ENCODE measurements around the gene SLC16A10.

SLC16A10 gene

DNA sequence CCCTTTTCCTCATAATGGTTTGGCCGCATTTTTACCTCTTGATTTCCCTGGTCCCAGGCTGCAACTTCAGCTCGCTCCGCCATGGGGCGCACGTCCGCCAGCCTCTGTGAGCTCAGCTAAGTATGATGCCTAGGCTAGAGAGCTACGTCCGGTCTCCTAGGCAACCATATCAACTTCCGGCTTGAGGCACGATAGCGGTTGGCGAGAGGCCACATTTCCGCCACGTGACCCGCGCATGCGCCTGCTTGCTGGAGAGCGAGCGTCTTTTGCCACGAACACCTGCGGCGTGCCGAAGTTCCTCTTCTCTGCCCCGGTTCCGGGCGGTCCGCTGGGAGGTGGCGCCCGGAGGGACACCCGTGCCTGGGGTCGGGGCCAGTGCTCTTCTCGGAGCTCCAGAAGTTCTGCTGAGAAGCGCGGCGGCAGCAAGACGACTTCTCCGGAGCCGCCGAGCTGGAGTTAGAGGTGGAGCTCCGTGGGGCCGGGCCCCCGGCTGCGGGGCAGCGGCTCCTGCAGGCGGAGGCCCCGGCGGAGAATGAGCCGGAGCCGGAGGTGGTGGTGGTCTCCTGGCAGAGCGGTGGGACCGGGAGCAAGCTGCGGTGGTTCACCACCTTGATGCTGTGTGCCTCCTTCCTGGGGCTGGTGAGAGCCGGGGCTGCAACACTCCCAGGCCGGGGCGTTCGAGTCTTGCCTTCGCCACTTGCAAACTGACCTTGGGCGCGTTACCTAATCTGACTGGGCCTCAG, 172.0 kb downstream of the SLC16A10 start:
- peak; percentile 98 for DNase-seq (ENCODE audit: low read depth in 2 of 2)

- DNase-seq (ENCODE audit: low read depth in 2 of 2): no peak
Observed at GRCh38 chr6:111260570-111261298, 173.4 kb downstream of the SLC16A10 start.

DNA sequence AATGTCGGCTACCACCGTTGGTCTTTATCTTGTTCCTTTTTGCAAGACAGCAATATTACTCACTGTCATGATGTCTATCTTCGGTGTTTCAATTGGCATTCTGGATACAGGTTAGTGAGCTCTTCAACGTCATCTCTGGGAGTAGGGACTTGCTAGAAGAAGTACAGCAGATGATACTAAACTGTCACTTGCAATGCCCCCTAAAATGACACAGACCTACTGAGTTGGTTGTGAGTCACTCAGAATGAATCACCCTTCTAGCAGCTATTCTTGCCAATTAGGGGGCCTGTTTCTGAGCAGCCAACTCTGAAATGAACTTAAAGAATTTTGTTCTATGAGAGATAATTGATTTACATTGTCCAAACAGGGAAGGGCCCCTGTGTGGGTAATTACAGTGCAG, 176.5 kb downstream of the SLC16A10 start:
- DNase-seq (ENCODE audit: low read depth in 2 of 2): no peak

DNA sequence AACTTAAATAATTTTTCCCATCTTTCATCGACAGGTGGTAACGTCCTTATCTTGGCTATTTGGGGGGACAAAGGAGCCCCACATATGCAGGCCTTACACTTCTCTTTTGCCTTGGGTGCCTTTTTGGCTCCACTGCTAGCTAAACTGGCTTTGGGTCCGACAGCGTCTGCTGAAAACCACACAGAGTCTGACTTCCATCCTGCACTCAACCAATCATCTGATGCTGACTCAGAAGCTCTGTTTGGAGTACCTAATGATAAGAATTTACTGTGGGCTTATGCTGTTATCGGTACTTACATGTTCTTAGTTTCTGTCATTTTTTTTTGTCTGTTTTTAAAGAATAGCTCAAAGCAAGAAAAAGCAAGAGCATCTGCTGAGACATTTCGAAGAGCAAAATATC, 178.5 kb downstream of the SLC16A10 start:
- DNase-seq (ENCODE audit: low read depth in 2 of 2): no peak

- DNase-seq (ENCODE audit: low read depth in 2 of 2): no peak
Observed at GRCh38 chr6:111266276-111266675, 179.0 kb downstream of the SLC16A10 start.

DNA sequence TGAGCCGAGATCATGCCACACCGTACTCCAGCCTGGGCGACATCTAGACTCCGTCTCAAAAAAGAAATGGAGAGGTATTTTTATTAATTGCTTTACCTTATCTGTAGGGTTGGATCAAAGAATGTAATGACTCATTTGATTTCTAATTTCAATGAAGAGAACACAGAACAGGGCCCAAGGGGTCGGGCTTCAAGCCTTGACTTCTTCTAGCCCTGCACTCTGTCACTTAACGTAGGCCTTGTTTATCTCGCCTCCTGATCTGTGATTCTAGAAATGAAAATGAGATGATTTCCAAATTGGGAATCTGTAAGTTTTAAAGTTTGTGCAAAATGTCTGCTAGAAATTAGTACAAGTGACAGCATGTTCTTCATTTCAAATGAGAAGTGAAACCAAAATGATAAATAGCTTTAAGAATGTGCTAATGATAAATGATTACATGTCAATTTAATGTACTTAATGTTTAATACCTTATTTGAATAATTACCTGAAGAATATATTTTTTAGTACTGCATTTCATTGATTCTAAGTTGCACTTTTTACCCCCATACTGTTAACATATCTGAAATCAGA, 180.5 kb downstream of the SLC16A10 start:
- DNase-seq (ENCODE audit: low read depth in 2 of 2): no peak

DNA sequence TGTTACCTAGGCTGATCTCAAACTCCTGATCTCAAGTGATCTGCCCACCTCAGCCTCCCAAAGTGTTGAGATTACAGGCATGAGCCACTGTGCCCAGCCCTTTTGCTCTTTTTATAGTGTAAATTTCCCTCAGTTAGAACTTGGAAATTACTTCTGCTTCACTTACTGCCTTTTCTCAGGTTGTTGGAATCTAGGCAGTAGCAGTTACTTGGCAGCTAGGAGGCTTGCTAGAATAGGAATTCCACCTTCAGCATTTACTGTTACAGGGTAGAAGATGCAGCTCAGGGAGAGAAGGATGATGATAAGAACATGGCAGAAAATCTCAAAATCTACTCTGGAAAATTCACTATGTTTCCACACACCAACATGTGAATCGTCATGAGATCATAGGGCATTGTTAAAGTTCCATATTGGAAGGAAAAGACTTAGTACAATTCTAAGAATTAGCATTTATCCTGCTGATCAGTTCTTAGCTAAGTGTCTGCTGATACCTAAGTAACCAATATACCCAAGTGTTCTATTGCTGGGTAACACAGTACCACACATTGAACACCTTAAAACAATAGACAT, 182.2 kb downstream of the SLC16A10 start:
- no peak for DNase-seq (ENCODE audit: low read depth in 2 of 2)

GRCh38 chr6:111270121-111270520, 182.8 kb downstream of the SLC16A10 start:
- DNase-seq (ENCODE audit: low read depth in 2 of 2): no peak

DNA sequence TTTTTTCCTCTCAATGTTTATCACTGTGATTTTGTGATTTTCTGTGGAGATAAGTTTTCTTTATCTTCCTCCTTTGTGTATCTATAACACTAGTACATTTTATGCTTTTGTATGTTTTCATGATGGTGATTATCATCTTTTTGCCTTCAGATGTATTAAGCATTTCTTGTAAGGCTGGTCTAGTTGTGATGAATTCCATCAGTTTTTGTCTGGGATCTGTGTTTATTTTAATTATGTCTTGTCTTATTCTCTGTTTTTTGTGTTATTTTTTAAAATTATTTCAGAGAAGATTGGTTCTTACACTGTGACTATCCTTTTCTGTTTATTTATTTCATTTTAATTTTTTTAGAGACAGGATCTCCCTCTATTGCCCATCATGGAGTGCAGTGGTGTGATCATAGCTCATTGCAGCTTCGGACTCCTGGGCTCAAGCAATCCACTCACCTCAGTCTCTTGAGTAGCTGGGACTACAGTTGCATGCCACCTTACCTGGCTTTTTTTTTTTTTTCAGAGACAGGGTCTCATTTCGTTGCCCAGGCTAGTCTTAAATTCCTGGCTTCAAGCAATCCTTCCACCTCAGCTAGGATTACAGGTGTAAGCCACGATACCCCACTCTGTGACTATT, 187.4 kb downstream of the SLC16A10 start:
- no peak for DNase-seq (ENCODE audit: low read depth in 2 of 2)

DNA sequence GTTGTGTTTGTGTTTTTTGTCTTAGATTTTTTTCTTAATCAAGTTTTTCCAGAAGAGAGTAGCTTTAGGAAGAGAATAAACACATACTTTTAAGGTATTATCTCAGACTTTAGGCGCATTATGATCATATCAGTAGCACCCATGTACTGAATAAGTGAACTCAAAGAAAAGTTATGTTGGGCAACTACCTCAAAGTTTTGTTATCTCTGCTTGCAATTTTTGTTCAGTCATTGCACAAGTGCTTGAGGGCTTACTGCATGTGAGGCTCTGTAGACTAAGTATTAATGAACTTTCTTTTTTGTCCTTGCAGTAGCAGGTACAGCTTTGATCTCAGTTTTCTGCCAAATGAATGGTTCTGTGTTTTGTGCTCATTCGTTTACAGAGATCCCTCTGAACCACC, 189.0 kb downstream of the SLC16A10 start:
- no peak for DNase-seq (ENCODE audit: low read depth in 2 of 2)

GRCh38 chr6:111276736-111277135, 189.4 kb downstream of the SLC16A10 start:
- no peak for DNase-seq (ENCODE audit: low read depth in 2 of 2)

DNA sequence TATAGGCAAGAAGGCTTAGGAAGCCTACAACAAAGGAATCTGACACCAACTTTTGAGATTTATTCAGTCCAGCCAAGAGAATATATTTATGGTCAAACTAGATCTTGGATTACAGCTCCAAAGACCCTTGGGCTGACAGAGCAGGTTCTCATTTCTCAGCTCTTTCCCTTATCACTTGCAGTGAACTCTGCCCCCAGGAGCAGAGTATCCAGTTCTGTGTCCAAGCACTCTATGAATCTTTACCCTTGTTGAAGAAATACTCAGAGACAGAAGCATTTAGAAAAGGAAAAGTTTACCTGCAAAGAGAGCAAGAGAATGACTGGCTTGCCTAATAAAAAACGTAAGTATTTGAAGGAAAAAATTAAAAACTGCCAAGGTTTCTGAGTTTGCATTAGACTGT, 190.5 kb downstream of the SLC16A10 start:
- no peak for DNase-seq (ENCODE audit: low read depth in 2 of 2)

- no peak for DNase-seq (ENCODE audit: low read depth in 2 of 2)
Observed at GRCh38 chr6:111278731-111279130, 191.4 kb downstream of the SLC16A10 start.

GRCh38 chr6:111280445-111280955, 193.2 kb downstream of the SLC16A10 start:
- DNase-seq (ENCODE audit: low read depth in 2 of 2): no peak
